Measurements from ENCODE around the gene GFPT2. TPM values are rescaled to one million over a fixed set of nuclear protein-coding genes. Genes with fewer than 3 reads are reported as not detected.

Gene GFPT2
- total and polyA plus RNA-seq, 2 of the 4 experiments (the other 2 are of a cell fraction) = 20.3 to 20.8 TPM

DNA sequence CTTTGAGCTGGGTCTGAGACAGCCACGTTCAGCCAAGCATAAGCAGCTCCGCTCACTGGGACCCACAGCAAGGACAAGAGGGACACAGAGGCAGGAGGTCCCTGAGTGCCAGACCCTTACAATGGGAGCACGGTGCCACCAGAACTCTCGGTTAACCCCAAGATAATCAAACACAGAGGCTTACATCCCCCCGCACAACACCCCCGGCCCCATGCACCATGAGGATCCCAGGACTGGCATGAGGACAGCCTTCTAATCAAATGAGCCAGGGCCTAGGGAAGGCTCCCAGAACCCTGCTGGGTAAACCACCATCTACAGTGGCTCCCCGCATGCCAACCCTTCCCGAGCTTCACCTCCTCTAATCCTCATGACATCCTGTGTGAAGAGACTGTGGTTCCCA, 7.4 kb downstream of the GFPT2 start:
- no peak overlapping the region for H2BK15ac ChIP-seq (ENCODE audit: low read depth, low read length)
- no peak overlapping the region for H2BK20ac ChIP-seq (ENCODE audit: low read depth, low read length)
- H3K27ac ChIP-seq (ENCODE audit: insufficient read depth, low read length) = no peak overlapping the region
- no peak overlapping the region for H3K4me3 ChIP-seq (ENCODE audit: insufficient read depth, low read depth, low read length)
- peaks cover 7% of the 10 kb centered on the region; the same call in 1 of the 2 replicates for H3K4me1 ChIP-seq (ENCODE audit: control insufficient read depth, insufficient read depth, low read length)
- peaks cover 0 to 15% of the 10 kb centered on the region in 2 experiments; a peak in 3 of 4 replicates for H3K79me1 ChIP-seq (ENCODE audit: low read depth in 1 of 2, low read length in 2 of 2)
- intact Hi-C loops (cut with micrococcal nuclease) (no loop called here), dilution Hi-C loops (cut with HindIII; ENCODE audit: low sequenced_read_pairs, unreplicated experiment) (no loop called here), in situ Hi-C loops (cut with MboI; ENCODE audit: low sequenced_read_pairs) (no loop called here)
- no peaks in the 10 kb centered on the region for H3K27me3 ChIP-seq (ENCODE audit: control insufficient read depth, insufficient read depth, low read length)
- no peak overlapping the region for H2BK120ac ChIP-seq (ENCODE audit: low read depth, low read length)
- ChIA-PET CTCF (no interaction called here), POLR2A (ENCODE audit: unreplicated experiment) (no interaction called here)
- H4K91ac ChIP-seq (ENCODE audit: insufficient read depth, low read depth, low read length) = no peak overlapping the region
- no peak overlapping the region for H2AK9ac ChIP-seq (replicated peaks; ENCODE audit: low read depth, low read length, poor library complexity)
- H4K20me1 ChIP-seq (ENCODE audit: insufficient read depth, low read length) = peaks cover 7% of the 10 kb centered on the region; the same call in 1 of the 2 replicates
- H3K9ac ChIP-seq (ENCODE audit: low read depth, low read length) = no peak overlapping the region
- no peak overlapping the region for H3K23ac ChIP-seq (ENCODE audit: low read depth, low read length)
- H2AK5ac ChIP-seq (ENCODE audit: low read depth, low read length) = no peak overlapping the region
- H2BK5ac ChIP-seq (ENCODE audit: low read depth, low read length, poor library complexity, severe bottlenecking) = no peak overlapping the region
- TF ChIP-seq CHD1 (IDR thresholded peaks at IDR 0.05; ENCODE audit: low read depth, low read length) = no peak
- BruUV-seq (replicated peaks) = no TSS peak
- H3K4ac ChIP-seq (ENCODE audit: low read depth, low read length) = no peak overlapping the region
- H2AFZ ChIP-seq (replicated peaks; ENCODE audit: low read length, poor library complexity) = no peak overlapping the region
- no peak overlapping the region for H3K4me2 ChIP-seq (ENCODE audit: low read depth, low read length)
- no peak overlapping the region for H4K8ac ChIP-seq (ENCODE audit: low read depth in 2 of 2, low read length in 2 of 2)
- no peak overlapping the region for H3K14ac ChIP-seq (replicated peaks; ENCODE audit: low read depth, low read length)
- no peak for DNase-seq
- no peaks in the 10 kb centered on the region for H3K9me3 ChIP-seq (ENCODE audit: control insufficient read depth, insufficient read depth, low read length)
- 92% methylated on average over 2 of the region's 8 CpGs; no CpG with 5 or more reads in 1 of the 2 experiments for WGBS, 2 experiments (ENCODE audit: extremely low coverage in 2 of 2, insufficient read length in 1 of 2)
- no peak overlapping the region for H3K18ac ChIP-seq (ENCODE audit: low read depth, low read length)
- H4K5ac ChIP-seq (ENCODE audit: low read depth, low read length) = no peak overlapping the region
- no peak overlapping the region for H3K56ac ChIP-seq (ENCODE audit: extremely low read depth, insufficient read depth, low read length)
- H3K9me1 ChIP-seq (ENCODE audit: insufficient read depth, low read length) = peaks cover 4% of the 10 kb centered on the region; the same call in 1 of the 2 replicates
- H3K36me3 ChIP-seq (ENCODE audit: control insufficient read depth, insufficient read depth, low read length) = no peaks in the 10 kb centered on the region
- ATAC-seq (ENCODE audit: low read depth) = no peak

Data from IMR-90 (cell line).